H9 (cell line): ENCODE measurements around the gene GNAO1. TPM values are rescaled to one million over a fixed set of nuclear protein-coding genes. Genes with fewer than 3 reads are reported as not detected.
A peak's percentile ranks its signal among the peaks of the same experiment; 100 is the strongest.

ENCODE experiments used
- DNase-seq: peaks from one replicate; pipeline ENCODE4 v3.0.0-alpha.2; 2017
- H2AFZ ChIP-seq: one replicate; pipeline ENCODE4 v1.6.1; 2013; ENCODE audit warnings: mild to moderate bottlenecking, low read length, control low read depth, moderate library complexity
- H2AK5ac ChIP-seq: 2 replicates; pipeline ENCODE4 v1.6.1; 2013; ENCODE audit warnings: low read length, control low read depth, mixed read lengths; ENCODE audit not compliant: insufficient read length
- H2BK120ac ChIP-seq: one replicate; pipeline ENCODE4 v1.6.1; 2013; ENCODE audit warnings: low read depth, mild to moderate bottlenecking, low read length, control low read depth, inconsistent platforms; ENCODE audit not compliant: poor library complexity, severe bottlenecking
- H2BK12ac ChIP-seq: 2 replicates; pipeline ENCODE4 v1.6.1; 2013; ENCODE audit warnings: low read length, control low read depth, mixed read lengths, low read depth; ENCODE audit not compliant: insufficient read length
- H2BK15ac ChIP-seq: 2 replicates; pipeline ENCODE4 v1.6.1; 2013; ENCODE audit warnings: low read depth, low read length, control low read depth
- H2BK20ac ChIP-seq: one replicate; pipeline ENCODE4 v1.6.1; 2013; ENCODE audit warnings: low read depth, mild to moderate bottlenecking, low read length, control low read depth, inconsistent platforms; ENCODE audit not compliant: poor library complexity, severe bottlenecking
- H2BK5ac ChIP-seq: 2 replicates; pipeline ENCODE4 v1.6.1; 2013; ENCODE audit warnings: low read length, control low read depth, mixed read lengths; ENCODE audit not compliant: insufficient read length
- H3K14ac ChIP-seq: 2 replicates; pipeline ENCODE4 v1.6.1; 2013; ENCODE audit warnings: low read length, control low read depth; ENCODE audit not compliant: insufficient read depth
- H3K18ac ChIP-seq: 2 replicates; pipeline ENCODE4 v1.6.1; 2013; ENCODE audit warnings: low read depth, mild to moderate bottlenecking, mixed read lengths, low read length, control low read depth; ENCODE audit not compliant: insufficient read length
- H3K23ac ChIP-seq: 2 replicates; pipeline ENCODE4 v1.6.1; 2013; ENCODE audit warnings: low read length, control low read depth, mixed read lengths, low read depth; ENCODE audit not compliant: insufficient read length
- H3K23me2 ChIP-seq: 2 replicates; pipeline ENCODE4 v1.6.1; 2013; ENCODE audit warnings: low read depth, mild to moderate bottlenecking, mixed read lengths, low read length, control low read depth; ENCODE audit not compliant: insufficient read length, poor library complexity, severe bottlenecking
- H3K27ac ChIP-seq: 2 replicates; pipeline ENCODE4 v1.5.1; 2013; ENCODE audit warnings: low read length, control low read depth, mixed read lengths, low read depth; ENCODE audit not compliant: insufficient read length
- H3K27me3 ChIP-seq: 2 replicates; pipeline ENCODE4 v1.6.1; 2013; ENCODE audit warnings: low read length, control low read depth, inconsistent platforms; ENCODE audit not compliant: insufficient read depth
- H3K4ac ChIP-seq: 2 replicates; pipeline ENCODE4 v1.6.1; 2013; ENCODE audit warnings: low read depth, mild to moderate bottlenecking, control low read depth, inconsistent platforms, low read length, moderate library complexity
- H3K4me1 ChIP-seq: 2 replicates; pipeline ENCODE4 v1.6.1; 2013; ENCODE audit warnings: low read length, control low read depth, inconsistent platforms; ENCODE audit not compliant: insufficient read depth
- H3K4me2 ChIP-seq: 2 replicates; pipeline ENCODE4 v1.6.1; 2013; ENCODE audit warnings: low read length, control low read depth, mixed read lengths; ENCODE audit not compliant: insufficient read length, insufficient read depth
- H3K56ac ChIP-seq: 2 replicates; pipeline ENCODE4 v1.6.1; 2013; ENCODE audit warnings: low read depth, mild to moderate bottlenecking, mixed read lengths, low read length, control low read depth; ENCODE audit not compliant: insufficient read length
- H3K79me1 ChIP-seq: 2 replicates; pipeline ENCODE4 v1.6.1; 2013; ENCODE audit warnings: low read depth, mild to moderate bottlenecking, moderate library complexity, low read length, control low read depth, inconsistent platforms; ENCODE audit not compliant: insufficient read depth, poor library complexity, severe bottlenecking
- H3K79me2 ChIP-seq: 2 replicates; pipeline ENCODE4 v1.6.1; 2013; ENCODE audit warnings: low read length, control low read depth, inconsistent platforms; ENCODE audit not compliant: insufficient read depth
- H3K9ac ChIP-seq: 2 replicates; pipeline ENCODE4 v1.6.1; 2013; ENCODE audit warnings: low read length, control low read depth, mixed read lengths; ENCODE audit not compliant: insufficient read length; ENCODE audit errors: extremely low read depth
- H3K9me3 ChIP-seq: one replicate; pipeline ENCODE4 v1.6.1; 2013; ENCODE audit warnings: low read depth, low read length, inconsistent platforms; ENCODE audit not compliant: control insufficient read depth
- H3T11ph ChIP-seq: one replicate; pipeline ENCODE4 v1.6.1; 2013; ENCODE audit warnings: mild to moderate bottlenecking, low read length, control low read depth, inconsistent platforms
- H4K20me1 ChIP-seq: one replicate; pipeline ENCODE4 v1.6.1; 2013; ENCODE audit not compliant: control insufficient read depth, insufficient read length, insufficient read depth
- H4K5ac ChIP-seq: 2 replicates; pipeline ENCODE4 v1.6.1; 2013; ENCODE audit warnings: low read depth, mild to moderate bottlenecking, mixed read lengths, low read length, control low read depth; ENCODE audit not compliant: insufficient read length
- H4K8ac ChIP-seq: replicated peaks from 2 replicates; pipeline ENCODE4 v1.6.1; 2013; ENCODE audit warnings: low read length, control low read depth, mixed read lengths, low read depth; ENCODE audit not compliant: insufficient read length
- H4K91ac ChIP-seq: 2 replicates; pipeline ENCODE4 v1.6.1; 2013; ENCODE audit warnings: low read depth, mild to moderate bottlenecking, moderate library complexity, mixed read lengths, low read length, control low read depth; ENCODE audit not compliant: insufficient read length
- H3K27ac Mint-ChIP-seq, 3 experiments: 2 replicates in 2 of 3; 3 replicates in 1 of 3; pipeline ENCODE4 v1.8.0; 2020 to 2021; ENCODE audit warnings: mixed read lengths in 3 of 3, mild to moderate bottlenecking in 1 of 3, moderate library complexity in 1 of 3
- H3K27me3 Mint-ChIP-seq: 2 replicates; pipeline ENCODE4 v1.8.0; 2021; ENCODE audit warnings: low read depth, mild to moderate bottlenecking, moderate library complexity, mixed read lengths
- H3K36me3 Mint-ChIP-seq, 3 experiments: 2 replicates in 2 of 3; 3 replicates in 1 of 3; pipeline ENCODE4 v1.8.0; 2020 to 2021; ENCODE audit warnings: low read depth in 3 of 3, mixed read lengths in 3 of 3; ENCODE audit not compliant: insufficient read depth in 1 of 3
- H3K4me1 Mint-ChIP-seq, 2 experiments: 2 replicates each; pipeline ENCODE4 v1.8.0; 2020; ENCODE audit warnings: mixed read lengths in 2 of 2
- H3K4me3 Mint-ChIP-seq, 2 experiments: 2 replicates in 1 of 2; 3 replicates in 1 of 2; pipeline ENCODE4 v1.8.0; 2020 to 2021; ENCODE audit warnings: mild to moderate bottlenecking in 2 of 2, mixed read lengths in 2 of 2, moderate library complexity in 1 of 2
- H3K9me3 Mint-ChIP-seq, 2 experiments: 2 replicates in 1 of 2; 3 replicates in 1 of 2; pipeline ENCODE4 v1.8.0; 2020; ENCODE audit warnings: mild to moderate bottlenecking in 2 of 2, mixed read lengths in 2 of 2, moderate library complexity in 1 of 2
- CTCF ChIP-seq: fragments of 200-600 bp; sonication (generic); conservative IDR thresholded peaks from 3 replicates; pipeline ENCODE4 v1.8.0; 2021; ENCODE audit warnings: antibody characterized with exemption, mild to moderate bottlenecking
- WGBS: extraction: QIAGEN DNeasy Blood & Tissue Kit; methylation state at CpG from one replicate; pipeline ENCODE4 v1.1.7; 2013; ENCODE audit warnings: missing lambda C conversion rate, low lambda C conversion rate, mixed read lengths; ENCODE audit not compliant: insufficient read length; ENCODE audit errors: extremely low coverage; 5-methylcytosine and 5-hydroxymethylcytosine counted together
- total RNA-seq: library from RNA; stranded (reverse); gene quantifications from 2 replicates; pipeline ENCODE4 v1.2.1, GENCODE V29; 2021

Gene GNAO1
- total RNA-seq, 1 experiment from 2014 or later: 16.9 TPM

GRCh38 chr16:56288019-56288418 is 96.7 kb downstream of the GNAO1 start:
- H3K27me3 ChIP-seq: no peaks in the 10 kb centered on the region
- no peak for TF ChIP-seq CTCF
- no peak for DNase-seq
- H2BK5ac ChIP-seq: no peak overlapping the region
- H3K27ac ChIP-seq: no peak overlapping the region
- H2AK5ac ChIP-seq: no peak overlapping the region
- no peak overlapping the region for H3K18ac ChIP-seq
- no peak overlapping the region for H2BK20ac ChIP-seq
- H3K23ac ChIP-seq: no peak overlapping the region
- no peak overlapping the region for H2BK120ac ChIP-seq
- no peaks in the 10 kb centered on the region for H3K79me1 ChIP-seq
- H3K9me3 Mint-ChIP-seq: no peaks in the 10 kb centered on the region
- no peak overlapping the region for H3K56ac ChIP-seq
- H2BK15ac ChIP-seq: no peak overlapping the region
- peaks cover 0 to 3% (median 0%) of the 10 kb centered on the region in 3 experiments; a peak in 4 of 7 replicates for H3K36me3 Mint-ChIP-seq
- H4K91ac ChIP-seq: no peak overlapping the region
- no peak overlapping the region for H2BK12ac ChIP-seq
- H3K4me1 Mint-ChIP-seq: peaks cover 68 to 74% of the 10 kb centered on the region in 2 experiments
- no CpG with 5 or more reads among the region's 7 CpGs for WGBS
- no peak overlapping the region for H3K4me2 ChIP-seq
- no peak overlapping the region for H2AFZ ChIP-seq
- H4K20me1 ChIP-seq: no peaks in the 10 kb centered on the region
- H3K4me1 ChIP-seq: peaks cover 3% of the 10 kb centered on the region; the same call in 1 of the 2 replicates
- H3K27ac Mint-ChIP-seq: peak overlapping the region in 1 of 3 experiments; percentile 63; a peak in 2 of 7 replicates
- H3K9me3 ChIP-seq: no peaks in the 10 kb centered on the region
- H4K8ac ChIP-seq: no peak overlapping the region
- no peak overlapping the region for H3K4ac ChIP-seq
- peaks cover 10% of the 10 kb centered on the region for H3K27me3 Mint-ChIP-seq
- no peaks in the 10 kb centered on the region for H3K23me2 ChIP-seq
- no peaks in the 10 kb centered on the region for H3K79me2 ChIP-seq
- H3K14ac ChIP-seq: no peak overlapping the region; the same call in 1 of the 2 replicates
- H3K9ac ChIP-seq: no peak overlapping the region
- no peak overlapping the region for H4K5ac ChIP-seq
- no peak overlapping the region for H3T11ph ChIP-seq
- no peak overlapping the region for H3K4me3 Mint-ChIP-seq
